Common myeloid progenitor, CD34-positive (primary cell): ENCODE results near the gene PROSER2.

Source experiments
- CTCF ChIA-PET: fragments of 350-600 bp; sonication (Branson Sonifier 250); formaldehyde crosslinking; loops from one replicate; lab custom pipeline; 2021; ENCODE audit warnings: antibody characterized with exemption; lab: Charles Lee
- POLR2A ChIA-PET: fragments of 350-600 bp; sonication (Branson Sonifier 250); formaldehyde crosslinking; loops from one replicate; lab custom pipeline; 2021; ENCODE audit warnings: antibody characterized with exemption; lab: Charles Lee
- DNase-seq, 3 donors: peaks; one replicate each; pipeline versions ENCODE4 v3.0.0 to v3.0.0-alpha.2; 2013
- H3K27ac ChIP-seq, 2 experiments: 1 replicate in 1 of 2; 2 replicates in 1 of 2; pipeline ENCODE4 v1.7.0; 2013; ENCODE audit warnings: inconsistent platforms in 2 of 2, low read length in 2 of 2, mild to moderate bottlenecking in 2 of 2, low read depth in 1 of 2, moderate library complexity in 1 of 2; ENCODE audit not compliant: severe bottlenecking in 2 of 2, insufficient read depth in 1 of 2, poor library complexity in 1 of 2
- H3K27me3 ChIP-seq, 5 experiments: replicated peaks in 2 of 5; 1 replicate in 3 of 5; 2 replicates in 2 of 5; pipeline versions ENCODE4 v1.6.1 to v1.7.0; 2013; ENCODE audit warnings: low read length in 4 of 5, mild to moderate bottlenecking in 2 of 5, moderate library complexity in 2 of 5, inconsistent platforms in 1 of 5; ENCODE audit not compliant: insufficient read depth in 5 of 5, control insufficient read depth in 4 of 5
- H3K36me3 ChIP-seq, 4 experiments: 1 replicate in 2 of 4; 2 replicates in 2 of 4; pipeline versions ENCODE4 v1.6.1 to v1.7.0; 2013; ENCODE audit warnings: low read length in 3 of 4, control low read depth in 1 of 4, mild to moderate bottlenecking in 1 of 4; ENCODE audit not compliant: control insufficient read depth in 4 of 4, insufficient read depth in 4 of 4
- H3K4me1 ChIP-seq, 4 experiments: 1 replicate in 3 of 4; 2 replicates in 1 of 4; pipeline versions ENCODE4 v1.6.1 to v1.7.1; 2013; ENCODE audit warnings: low read length in 3 of 4, mild to moderate bottlenecking in 3 of 4, control low read depth in 1 of 4, inconsistent platforms in 1 of 4, moderate library complexity in 1 of 4; ENCODE audit not compliant: control insufficient read depth in 4 of 4, insufficient read depth in 4 of 4; ENCODE audit errors: control extremely low read depth in 1 of 4
- H3K4me3 ChIP-seq, 7 experiments: 1 replicate in 4 of 7; 2 replicates in 3 of 7; pipeline versions ENCODE4 v1.5.1 to v1.7.0; 2013; ENCODE audit warnings: mild to moderate bottlenecking in 7 of 7, low read length in 6 of 7, moderate library complexity in 6 of 7, inconsistent platforms in 2 of 7, low read depth in 2 of 7, control low read depth in 1 of 7; ENCODE audit not compliant: insufficient read depth in 4 of 7, control insufficient read depth in 1 of 7; ENCODE audit errors: extremely low read depth in 1 of 7
- H3K9me3 ChIP-seq, 5 experiments: 1 replicate in 4 of 5; 2 replicates in 1 of 5; pipeline versions ENCODE4 v1.6.1 to v1.7.1; 2013; ENCODE audit warnings: low read length in 4 of 5, mild to moderate bottlenecking in 2 of 5, inconsistent platforms in 1 of 5, low read depth in 1 of 5, moderate library complexity in 1 of 5; ENCODE audit not compliant: control insufficient read depth in 4 of 5, insufficient read depth in 2 of 5; ENCODE audit errors: control extremely low read depth in 1 of 5
- WGBS: methylation state at CpG from one replicate; pipeline ENCODE4 v1.1.5; 2013; ENCODE audit not compliant: insufficient coverage; 5-methylcytosine and 5-hydroxymethylcytosine counted together

Gene PROSER2

GRCh38 chr10:11795101-11795920, 27.8 kb upstream of the PROSER2 start:
- WGBS = 97% methylated on average over 6 of the region's 25 CpGs

GRCh38 chr10:11796474-11796873, 26.7 kb upstream of the PROSER2 start:
- Histone ChIP-seq H3K9me3 (no peaks in the 10 kb centered on the region), H3K36me3 (no peaks in the 10 kb centered on the region), H3K27ac (no peak overlapping the region), H3K4me1 (peaks cover 0 to 33% (median 23%) of the 10 kb centered on the region in 4 experiments), H3K4me3 (no peak overlapping the region), H3K27me3 (no peaks in the 10 kb centered on the region)
- CTCF ChIA-PET = interaction anchor here (0.6 to 1.1 kb wide), 4 partner anchors 21 to 301 kb away, joined by 3 to 4 read pairs (median 3); no protein-coding TSS in a partner anchor
- POLR2A ChIA-PET = interaction anchor here (0.6 kb wide), 1 partner anchor 209 kb away, joined by 3 read pairs; no protein-coding TSS in a partner anchor
- DNase-seq = peak in 2 of 3 donors; percentile 21 to 40
- WGBS = no CpG with 5 or more reads among the region's 2 CpGs

More at GRCh38 chr10:11795101-11795920, 27.8 kb upstream of the PROSER2 start:
- DNase-seq = no peak
- Histone ChIP-seq H3K4me3 (no peak overlapping the region), H3K36me3 (no peaks in the 10 kb centered on the region), H3K4me1 (peaks cover 0 to 33% (median 23%) of the 10 kb centered on the region in 4 experiments), H3K27ac (no peak overlapping the region), H3K9me3 (no peaks in the 10 kb centered on the region), H3K27me3 (no peaks in the 10 kb centered on the region)
- POLR2A ChIA-PET = interaction anchor here (0.6 kb wide), 1 partner anchor 40 kb away, joined by 5 read pairs; no protein-coding TSS in a partner anchor
- CTCF ChIA-PET = interaction anchor here (0.7 to 3.8 kb wide), 6 partner anchors 9 to 253 kb away, joined by 3 to 23 read pairs (median 8); no protein-coding TSS in a partner anchor

GRCh38 chr10:11797281-11797680, 25.9 kb upstream of the PROSER2 start:
- no peaks in the 10 kb centered on the region for H3K9me3 ChIP-seq
- H3K27me3 ChIP-seq = no peaks in the 10 kb centered on the region
- H3K27ac ChIP-seq = no peak overlapping the region
- WGBS = 94% methylated on average over 10 of the region's 10 CpGs
- no peaks in the 10 kb centered on the region for H3K36me3 ChIP-seq
- DNase-seq = no peak
- H3K4me3 ChIP-seq = no peak overlapping the region
- POLR2A ChIA-PET = no interaction called here
- H3K4me1 ChIP-seq = peaks cover 0 to 33% (median 23%) of the 10 kb centered on the region in 4 experiments
- CTCF ChIA-PET = interaction anchor here (0.8 to 2.0 kb wide), 6 partner anchors 10 to 49 kb away, joined by 3 to 5 read pairs (median 4); no protein-coding TSS in a partner anchor

- Histone ChIP-seq H3K27ac (peak overlapping the region; percentile 46 to 70), H3K4me3 (no peak overlapping the region), H3K27me3 (no peaks in the 10 kb centered on the region), H3K36me3 (no peaks in the 10 kb centered on the region), H3K4me1 (peaks cover 0 to 33% (median 23%) of the 10 kb centered on the region in 4 experiments), H3K9me3 (no peaks in the 10 kb centered on the region)
- POLR2A ChIA-PET = interaction anchor here (0.6 kb wide), 1 partner anchor 10 kb away, joined by 3 read pairs; no protein-coding TSS in a partner anchor
- CTCF ChIA-PET = interaction anchor here (0.7 to 6.8 kb wide), 4 partner anchors 11 to 251 kb away, joined by 3 to 49 read pairs (median 5); partner anchors contain the start of gene PROSER2
- 85% methylated on average over 7 of the region's 12 CpGs for WGBS
- DNase-seq = no peak
Measured at GRCh38 chr10:11797847-11798633, 25.1 kb upstream of the PROSER2 start.

GRCh38 chr10:11798845-11799735, 24.1 kb upstream of the PROSER2 start:
- Histone ChIP-seq H3K27me3 (no peaks in the 10 kb centered on the region), H3K9me3 (no peaks in the 10 kb centered on the region), H3K27ac (peak overlapping the region; percentile 46 to 70), H3K4me1 (peaks cover 0 to 33% (median 23%) of the 10 kb centered on the region in 4 experiments), H3K36me3 (no peaks in the 10 kb centered on the region), H3K4me3 (peak overlapping the region in 3 of 7 experiments; percentile 10 to 48 (median 38))
- ChIA-PET POLR2A (interaction anchor here (0.6 to 1.0 kb wide), 3 partner anchors 11 to 161 kb away, joined by 3 to 4 read pairs (median 3); no protein-coding TSS in a partner anchor), CTCF (interaction anchor here (0.8 to 6.8 kb wide), 5 partner anchors 9 to 21 kb away, joined by 3 to 49 read pairs (median 5); partner anchors contain the start of gene PROSER2)
- 63% methylated on average over 5 of the region's 18 CpGs for WGBS
- DNase-seq = peak; percentile 84 to 91 (median 86)

GRCh38 chr10:11799736-11800080, 23.4 kb upstream of the PROSER2 start:
- 92% methylated on average over 9 of the region's 9 CpGs for WGBS
- Histone ChIP-seq H3K27me3 (no peaks in the 10 kb centered on the region), H3K9me3 (no peaks in the 10 kb centered on the region), H3K4me1 (peaks cover 0 to 33% (median 23%) of the 10 kb centered on the region in 4 experiments), H3K36me3 (no peaks in the 10 kb centered on the region), H3K4me3 (no peak overlapping the region), H3K27ac (no peak overlapping the region)
- ChIA-PET POLR2A (interaction anchor here (1.0 kb wide), 1 partner anchor 14 kb away, joined by 4 read pairs; no protein-coding TSS in a partner anchor), CTCF (interaction anchor here (6.8 kb wide), 1 partner anchor 20 kb away, joined by 49 read pairs; the partner anchor contains the start of gene PROSER2)
- DNase-seq = peak in 1 of 3 donors; percentile 9
